SU-DHL-6 (cell line): Measurements from ENCODE around the gene KLF4.

Experiments used
- H2AFZ ChIP-seq: fragments of 200-600 bp; sonication (generic); 2 replicates; pipeline ENCODE4 v1.6.1; 2014; ENCODE audit warnings: low read depth, mild to moderate bottlenecking, moderate library complexity, mixed read lengths, antibody characterized with exemption, low read length; ENCODE audit not compliant: severe bottlenecking
- H3F3A ChIP-seq: fragments of 200-600 bp; shearing (Covaris generic); 2 replicates; pipeline ENCODE4 v1.6.0; 2016; ENCODE audit warnings: antibody characterized with exemption, mild to moderate bottlenecking; ENCODE audit not compliant: insufficient read depth
- H3K27ac ChIP-seq: fragments of 200-600 bp; sonication (generic); 2 replicates; pipeline ENCODE4 v1.5.1; 2016; ENCODE audit warnings: low read depth, mild to moderate bottlenecking, low read length, moderate library complexity, mixed read lengths
- H3K27me3 ChIP-seq: fragments of 200-600 bp; sonication (generic), shearing (Covaris generic); 2 replicates; pipeline ENCODE4 v1.6.0; 2014; ENCODE audit warnings: mild to moderate bottlenecking, low read length
- H3K36me3 ChIP-seq: fragments of 200-600 bp; sonication (generic); 2 replicates; pipeline ENCODE4 v1.6.1; 2014; ENCODE audit warnings: mild to moderate bottlenecking, low read length, mixed read lengths
- H3K4me2 ChIP-seq: fragments of 300-600, 200-600 bp; shearing (Covaris generic), sonication (generic); 2 replicates; pipeline ENCODE4 v1.6.0; 2014; ENCODE audit warnings: low read length, low read depth, mild to moderate bottlenecking; ENCODE audit not compliant: poor library complexity, severe bottlenecking
- H3K4me3 ChIP-seq: fragments of 200-600 bp; sonication (generic); 2 replicates; pipeline ENCODE4 v1.5.1; 2014; ENCODE audit warnings: antibody characterized with exemption, low read length, mild to moderate bottlenecking, mixed read lengths; ENCODE audit not compliant: insufficient read depth, poor library complexity, severe bottlenecking
- H3K79me2 ChIP-seq: fragments of 200-600 bp; sonication (generic); 2 replicates; pipeline ENCODE4 v1.6.1; 2014; ENCODE audit warnings: mild to moderate bottlenecking, low read length, moderate library complexity; ENCODE audit not compliant: insufficient read depth
- H3K9ac ChIP-seq: fragments of 200-600 bp; sonication (generic); 2 replicates; pipeline ENCODE4 v1.7.0; 2014; ENCODE audit warnings: mild to moderate bottlenecking, low read length
- H3K9me2 ChIP-seq: fragments of 200-600 bp; sonication (generic); replicated peaks from 2 replicates; pipeline ENCODE4 v1.6.1; 2014; ENCODE audit warnings: low read length; ENCODE audit not compliant: insufficient read depth
- H3K9me3 ChIP-seq: fragments of 200-600 bp; sonication (generic); 2 replicates; pipeline ENCODE4 v1.6.1; 2014; ENCODE audit warnings: low read length, mixed read lengths; ENCODE audit not compliant: insufficient read depth
- H4K20me1 ChIP-seq: fragments of 200-600 bp; sonication (generic); 2 replicates; pipeline ENCODE4 v1.6.1; 2014; ENCODE audit warnings: low read depth, mild to moderate bottlenecking, antibody characterized with exemption, low read length, moderate library complexity, mixed read lengths
- CTCF ChIP-seq: fragments of 200-600 bp; sonication (generic); IDR thresholded peaks from one replicate; pipeline ENCODE4 v1.5.1; 2017; ENCODE audit warnings: antibody characterized with exemption, mild to moderate bottlenecking, low read length, moderate library complexity; ENCODE audit not compliant: insufficient read depth, poor library complexity, severe bottlenecking
- EZH2phosphoT487 ChIP-seq: fragments of 200-600 bp; sonication (generic), shearing (Covaris generic); conservative IDR thresholded peaks from 2 replicates; pipeline ENCODE4 v1.6.1; 2018; ENCODE audit warnings: mild to moderate bottlenecking, antibody characterized with exemption, low read length, moderate library complexity, mixed read lengths

KLF4 gene

GRCh38 chr9:107474124-107474523 lies 15.4 kb downstream of the KLF4 start:
- H3K9ac ChIP-seq, result no peak overlapping the region
- H3K36me3 ChIP-seq, result no peaks in the 10 kb centered on the region
- H3K79me2 ChIP-seq, result no peaks in the 10 kb centered on the region
- no peaks in the 10 kb centered on the region for H3K9me3 ChIP-seq
- H3K9me2 ChIP-seq, result no peaks in the 10 kb centered on the region
- H3K4me3 ChIP-seq, result no peak overlapping the region
- H2AFZ ChIP-seq, result no peak overlapping the region
- no peak for TF ChIP-seq EZH2phosphoT487
- no peak for TF ChIP-seq CTCF
- H3F3A ChIP-seq, result no peaks in the 10 kb centered on the region
- no peaks in the 10 kb centered on the region for H4K20me1 ChIP-seq
- no peak overlapping the region for H3K27ac ChIP-seq
- no peak overlapping the region for H3K4me2 ChIP-seq
- no peaks in the 10 kb centered on the region for H3K27me3 ChIP-seq

GRCh38 chr9:107472581-107473340 lies 16.8 kb downstream of the KLF4 start:
- Histone ChIP-seq H3K27ac (no peak overlapping the region), H3K36me3 (no peaks in the 10 kb centered on the region), H3K9ac (no peak overlapping the region), H2AFZ (no peak overlapping the region), H3F3A (no peaks in the 10 kb centered on the region), H3K9me2 (no peaks in the 10 kb centered on the region), H3K79me2 (no peaks in the 10 kb centered on the region), H3K9me3 (no peaks in the 10 kb centered on the region), H3K4me2 (no peak overlapping the region), H3K27me3 (no peaks in the 10 kb centered on the region), H4K20me1 (no peaks in the 10 kb centered on the region), H3K4me3 (no peak overlapping the region)
- TF ChIP-seq EZH2phosphoT487 (no peak), CTCF (no peak)

- no peak overlapping the region for H2AFZ ChIP-seq
- H3F3A ChIP-seq, result no peaks in the 10 kb centered on the region
- no peaks in the 10 kb centered on the region for H4K20me1 ChIP-seq
- H3K9ac ChIP-seq, result no peak overlapping the region
- H3K4me3 ChIP-seq, result no peak overlapping the region
- H3K36me3 ChIP-seq, result no peaks in the 10 kb centered on the region
- H3K9me3 ChIP-seq, result no peaks in the 10 kb centered on the region
- H3K27ac ChIP-seq, result no peak overlapping the region
- no peaks in the 10 kb centered on the region for H3K9me2 ChIP-seq
- H3K27me3 ChIP-seq, result no peaks in the 10 kb centered on the region
- no peak overlapping the region for H3K4me2 ChIP-seq
- TF ChIP-seq CTCF, result no peak
- no peak for TF ChIP-seq EZH2phosphoT487
- no peaks in the 10 kb centered on the region for H3K79me2 ChIP-seq
Observed at GRCh38 chr9:107471552-107471951, 18.0 kb downstream of the KLF4 start.
